Adipocyte (in vitro differentiated cells): ENCODE data around the gene MIS18A.

Experiments
- DNase-seq: peaks from one replicate; pipeline ENCODE4 v3.0.0-alpha.2; 2015; ENCODE audit warnings: low read depth
- H3K27me3 ChIP-seq: replicated peaks from 2 replicates; pipeline ENCODE4 v1.7.0; 2013; ENCODE audit warnings: mild to moderate bottlenecking, low read length, moderate library complexity; ENCODE audit not compliant: control insufficient read depth, insufficient read depth
- H3K36me3 ChIP-seq: 2 replicates; pipeline ENCODE4 v1.7.0; 2013; ENCODE audit warnings: low read length, mild to moderate bottlenecking, moderate library complexity; ENCODE audit not compliant: control insufficient read depth, insufficient read depth, severe bottlenecking
- H3K4me1 ChIP-seq: 2 replicates; pipeline ENCODE4 v1.7.0; 2013; ENCODE audit warnings: mild to moderate bottlenecking, low read length, moderate library complexity; ENCODE audit not compliant: control insufficient read depth, insufficient read depth
- H3K4me3 ChIP-seq: 2 replicates; pipeline ENCODE4 v1.7.0; 2013; ENCODE audit warnings: mild to moderate bottlenecking, low read length, moderate library complexity
- H3K9ac ChIP-seq: 2 replicates; pipeline ENCODE4 v1.7.0; 2013; ENCODE audit warnings: mild to moderate bottlenecking, low read length, moderate library complexity
- H3K9me3 ChIP-seq: 2 replicates; pipeline ENCODE4 v1.7.0; 2013; ENCODE audit warnings: mild to moderate bottlenecking, low read length, moderate library complexity; ENCODE audit not compliant: control insufficient read depth

MIS18A gene

GRCh38 chr21:32303385-32303784 lies 24.5 kb upstream of the MIS18A start:
- Histone ChIP-seq H3K4me3 (no peak overlapping the region), H3K27me3 (no peaks in the 10 kb centered on the region), H3K9ac (no peak overlapping the region), H3K36me3 (peaks cover 53% of the 10 kb centered on the region), H3K9me3 (no peaks in the 10 kb centered on the region), H3K4me1 (peaks cover 18% of the 10 kb centered on the region)
- DNase-seq, result no peak

- Histone ChIP-seq H3K4me1 (peaks cover 23% of the 10 kb centered on the region), H3K36me3 (peaks cover 46% of the 10 kb centered on the region), H3K9me3 (no peaks in the 10 kb centered on the region), H3K9ac (no peak overlapping the region), H3K4me3 (no peak overlapping the region), H3K27me3 (no peaks in the 10 kb centered on the region)
- no peak for DNase-seq
Measured at GRCh38 chr21:32302560-32302959, 23.7 kb upstream of the MIS18A start.

GRCh38 chr21:32301596-32301995 lies 22.7 kb upstream of the MIS18A start:
- DNase-seq, result no peak

GRCh38 chr21:32300117-32300681 lies 21.4 kb upstream of the MIS18A start:
- Histone ChIP-seq H3K9me3 (no peaks in the 10 kb centered on the region), H3K9ac (peak overlapping the region; percentile 82), H3K4me3 (peak overlapping the region; percentile 74), H3K4me1 (peaks cover 31% of the 10 kb centered on the region), H3K36me3 (peaks cover 30% of the 10 kb centered on the region), H3K27me3 (no peaks in the 10 kb centered on the region)
- DNase-seq, result no peak

More at GRCh38 chr21:32301596-32301995, 22.7 kb upstream of the MIS18A start:
- H3K4me3 ChIP-seq, result no peak overlapping the region
- no peak overlapping the region for H3K9ac ChIP-seq
- H3K36me3 ChIP-seq, result peaks cover 40% of the 10 kb centered on the region
- H3K9me3 ChIP-seq, result no peaks in the 10 kb centered on the region
- peaks cover 31% of the 10 kb centered on the region for H3K4me1 ChIP-seq
- H3K27me3 ChIP-seq, result no peaks in the 10 kb centered on the region

GRCh38 chr21:32299695-32300094 lies 20.8 kb upstream of the MIS18A start:
- Histone ChIP-seq H3K9ac (peak overlapping the region; percentile 82), H3K27me3 (no peaks in the 10 kb centered on the region), H3K4me3 (peak overlapping the region; percentile 74), H3K9me3 (no peaks in the 10 kb centered on the region), H3K36me3 (peaks cover 28% of the 10 kb centered on the region), H3K4me1 (peaks cover 31% of the 10 kb centered on the region)
- no peak for DNase-seq

GRCh38 chr21:32298658-32299081 lies 19.8 kb upstream of the MIS18A start, which contains the start of gene MRAP:
TSS of gene MRAP (plus strand) at chr21:32298855. CDS start at chr21:32298972, 117 bp downstream.
- Histone ChIP-seq H3K9ac (peak within 1 kb of the TSS; percentile 82), H3K27me3 (no peaks in the 10 kb centered on the region), H3K4me3 (peak within 1 kb of the TSS; percentile 74), H3K9me3 (no peaks in the 10 kb centered on the region), H3K4me1 (peaks cover 29% of the 10 kb centered on the region), H3K36me3 (peaks cover 23% of the 10 kb centered on the region)
- no peak for DNase-seq

- Histone ChIP-seq H3K9ac (peak overlapping the region; percentile 82), H3K36me3 (peaks cover 19% of the 10 kb centered on the region), H3K27me3 (no peaks in the 10 kb centered on the region), H3K4me3 (peak overlapping the region; percentile 74), H3K4me1 (peaks cover 24% of the 10 kb centered on the region), H3K9me3 (no peaks in the 10 kb centered on the region)
- DNase-seq, result peak; percentile 7
Measured at GRCh38 chr21:32298148-32298559, 19.3 kb upstream of the MIS18A start.

- Histone ChIP-seq H3K36me3 (peaks cover 19% of the 10 kb centered on the region), H3K27me3 (no peaks in the 10 kb centered on the region), H3K9ac (peak overlapping the region; percentile 34), H3K9me3 (no peaks in the 10 kb centered on the region), H3K4me3 (peak overlapping the region; percentile 74), H3K4me1 (peaks cover 24% of the 10 kb centered on the region)
- no peak for DNase-seq
Measured at GRCh38 chr21:32297449-32297848, 18.6 kb upstream of the MIS18A start.

GRCh38 chr21:32285476-32285875 lies 6.6 kb upstream of the MIS18A start:
- no peak for DNase-seq

GRCh38 chr21:32282992-32283391 lies 4.1 kb upstream of the MIS18A start:
- Histone ChIP-seq H3K4me3 (no peak overlapping the region), H3K4me1 (peaks cover 12% of the 10 kb centered on the region), H3K9me3 (peaks cover 5% of the 10 kb centered on the region), H3K36me3 (peaks cover 25% of the 10 kb centered on the region), H3K9ac (no peak overlapping the region), H3K27me3 (no peaks in the 10 kb centered on the region)
- DNase-seq, result no peak

More at GRCh38 chr21:32285476-32285875, 6.6 kb upstream of the MIS18A start:
- Histone ChIP-seq H3K27me3 (no peaks in the 10 kb centered on the region), H3K9ac (no peak overlapping the region), H3K4me1 (no peaks in the 10 kb centered on the region), H3K36me3 (peaks cover 25% of the 10 kb centered on the region), H3K4me3 (no peak overlapping the region), H3K9me3 (peaks cover 5% of the 10 kb centered on the region)

GRCh38 chr21:32281531-32281930 lies 2.7 kb upstream of the MIS18A start:
- DNase-seq, result no peak
- Histone ChIP-seq H3K4me1 (peaks cover 16% of the 10 kb centered on the region), H3K4me3 (no peak overlapping the region), H3K9ac (no peak overlapping the region), H3K9me3 (peaks cover 5% of the 10 kb centered on the region), H3K27me3 (no peaks in the 10 kb centered on the region), H3K36me3 (peaks cover 25% of the 10 kb centered on the region)

GRCh38 chr21:32279377-32279680 lies 480 bp upstream of the MIS18A start:
- peaks cover 16% of the 10 kb centered on the region for H3K4me1 ChIP-seq
- peaks cover 29% of the 10 kb centered on the region for H3K36me3 ChIP-seq
- no peak for DNase-seq
- peak overlapping the region; percentile 94 for H3K9ac ChIP-seq
- H3K9me3 ChIP-seq, result no peaks in the 10 kb centered on the region
- no peaks in the 10 kb centered on the region for H3K27me3 ChIP-seq
- H3K4me3 ChIP-seq, result peak overlapping the region; percentile 99
